WI38 (cell line): Measurements from ENCODE around the gene C1orf116.

Source experiments
- H3K4me3 ChIP-seq: 2 replicates; pipeline ENCODE4 v1.5.1; 2011; ENCODE audit warnings: low read depth, mild to moderate bottlenecking, control low read depth, low read length
- TF ChIP-seq, protein P1 (sequence below): IDR thresholded peaks from 2 replicates; pipeline ENCODE4 v1.5.1; 2012; ENCODE audit warnings: low read depth, mild to moderate bottlenecking, control low read depth, low read length

C1orf116 gene

GRCh38 chr1:207024202-207025145, 8.1 kb downstream of the C1orf116 start:
- no peak overlapping the region for H3K4me3 ChIP-seq
- TF ChIP-seq, protein P1, sequence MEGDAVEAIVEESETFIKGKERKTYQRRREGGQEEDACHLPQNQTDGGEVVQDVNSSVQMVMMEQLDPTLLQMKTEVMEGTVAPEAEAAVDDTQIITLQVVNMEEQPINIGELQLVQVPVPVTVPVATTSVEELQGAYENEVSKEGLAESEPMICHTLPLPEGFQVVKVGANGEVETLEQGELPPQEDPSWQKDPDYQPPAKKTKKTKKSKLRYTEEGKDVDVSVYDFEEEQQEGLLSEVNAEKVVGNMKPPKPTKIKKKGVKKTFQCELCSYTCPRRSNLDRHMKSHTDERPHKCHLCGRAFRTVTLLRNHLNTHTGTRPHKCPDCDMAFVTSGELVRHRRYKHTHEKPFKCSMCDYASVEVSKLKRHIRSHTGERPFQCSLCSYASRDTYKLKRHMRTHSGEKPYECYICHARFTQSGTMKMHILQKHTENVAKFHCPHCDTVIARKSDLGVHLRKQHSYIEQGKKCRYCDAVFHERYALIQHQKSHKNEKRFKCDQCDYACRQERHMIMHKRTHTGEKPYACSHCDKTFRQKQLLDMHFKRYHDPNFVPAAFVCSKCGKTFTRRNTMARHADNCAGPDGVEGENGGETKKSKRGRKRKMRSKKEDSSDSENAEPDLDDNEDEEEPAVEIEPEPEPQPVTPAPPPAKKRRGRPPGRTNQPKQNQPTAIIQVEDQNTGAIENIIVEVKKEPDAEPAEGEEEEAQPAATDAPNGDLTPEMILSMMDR, result no peak

DNA sequence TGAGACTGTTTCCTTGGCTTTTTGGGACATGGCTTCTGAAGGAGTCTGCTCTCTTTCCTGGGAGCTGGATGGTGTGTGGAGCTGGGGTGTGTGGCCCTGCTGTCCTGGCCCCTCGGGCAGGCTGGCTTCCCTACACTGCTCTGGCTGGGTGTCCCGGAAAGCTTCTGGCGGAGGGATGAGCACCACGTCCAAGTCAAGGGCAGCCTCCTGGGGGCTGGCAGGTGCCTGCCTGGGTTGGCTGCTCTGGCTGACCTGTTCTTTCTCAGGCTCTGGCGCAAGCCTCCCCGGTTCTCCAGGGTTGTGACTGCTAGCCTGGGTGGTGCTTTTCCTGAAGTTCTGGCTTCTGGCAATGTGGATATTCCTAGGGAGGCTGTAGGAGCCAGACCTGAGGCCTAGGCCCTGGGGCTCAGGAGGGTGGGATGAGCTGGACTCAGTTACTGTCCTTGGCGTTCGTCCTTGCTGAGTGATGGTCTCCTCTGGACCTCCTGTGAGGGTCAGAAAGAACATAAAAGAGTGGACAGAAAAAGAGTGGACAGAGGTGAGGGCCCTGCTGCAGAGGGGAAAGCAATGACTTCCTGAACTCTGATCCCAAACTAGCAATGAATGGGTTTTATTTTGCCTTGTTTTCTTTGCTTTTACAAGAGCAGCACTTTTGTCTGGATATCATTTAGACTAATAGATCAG, 9.4 kb downstream of the C1orf116 start:
- no peak overlapping the region for H3K4me3 ChIP-seq
- TF ChIP-seq, protein P1, result no peak

DNA sequence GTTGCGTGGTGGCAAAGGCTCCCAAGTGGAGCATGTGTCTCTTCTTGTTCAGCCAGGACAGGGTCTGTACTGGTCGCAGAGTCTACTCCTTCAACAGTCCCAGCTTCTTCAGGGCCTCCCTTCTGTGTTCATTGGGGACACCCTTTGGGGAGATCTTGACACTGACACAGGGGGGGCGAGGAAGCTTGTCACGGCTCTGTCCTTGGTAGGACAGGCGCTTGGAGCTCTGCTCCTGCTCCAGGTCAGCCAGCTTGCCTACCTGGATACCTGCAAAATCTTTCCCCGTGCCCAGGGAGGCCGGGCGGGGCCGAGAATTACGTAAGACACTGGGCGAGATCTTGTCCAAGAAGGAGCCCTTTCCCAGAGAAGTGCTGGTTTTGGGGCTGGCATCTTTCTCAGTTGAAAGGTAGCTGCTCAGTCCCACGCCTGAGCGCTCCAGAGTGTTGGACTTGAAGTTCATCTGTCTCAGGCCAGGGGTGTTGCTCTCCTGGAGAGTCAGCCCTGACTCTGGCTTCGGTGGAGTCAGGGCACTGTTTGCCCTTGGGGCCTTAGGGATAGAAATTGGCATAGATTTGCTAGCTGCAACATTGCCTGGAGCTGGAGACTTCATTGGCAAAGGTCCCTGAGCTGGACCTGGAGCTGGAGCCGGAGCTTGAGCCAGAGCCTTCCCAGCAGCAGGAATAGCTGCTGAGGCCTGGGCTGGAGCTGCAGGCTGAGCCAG, 10.5 kb downstream of the C1orf116 start:
- TF ChIP-seq, protein P1, result no peak
- no peak overlapping the region for H3K4me3 ChIP-seq

GRCh38 chr1:207021139-207021861, 11.3 kb downstream of the C1orf116 start:
- H3K4me3 ChIP-seq, result no peak overlapping the region
- TF ChIP-seq, protein P1, result no peak

GRCh38 chr1:207020709-207021107, 11.8 kb downstream of the C1orf116 start:
- H3K4me3 ChIP-seq, result no peak overlapping the region
- TF ChIP-seq, protein P1, result no peak

GRCh38 chr1:207020065-207020708, 12.4 kb downstream of the C1orf116 start:
- H3K4me3 ChIP-seq, result no peak overlapping the region
- TF ChIP-seq, protein P1, result no peak
